H9 (cell line): ENCODE results near the gene TJP3. TPM values are rescaled to one million over a fixed set of nuclear protein-coding genes. Genes with fewer than 3 reads are reported as not detected.

ENCODE experiments used
- DNase-seq: peaks from one replicate; pipeline ENCODE4 v3.0.0-alpha.2; 2017
- H2AFZ ChIP-seq: one replicate; pipeline ENCODE4 v1.6.1; 2013; ENCODE audit warnings: mild to moderate bottlenecking, low read length, control low read depth, moderate library complexity
- H2AK5ac ChIP-seq: 2 replicates; pipeline ENCODE4 v1.6.1; 2013; ENCODE audit warnings: low read length, control low read depth, mixed read lengths; ENCODE audit not compliant: insufficient read length
- H2BK120ac ChIP-seq: one replicate; pipeline ENCODE4 v1.6.1; 2013; ENCODE audit warnings: low read depth, mild to moderate bottlenecking, low read length, control low read depth, inconsistent platforms; ENCODE audit not compliant: poor library complexity, severe bottlenecking
- H2BK12ac ChIP-seq: 2 replicates; pipeline ENCODE4 v1.6.1; 2013; ENCODE audit warnings: low read length, control low read depth, mixed read lengths, low read depth; ENCODE audit not compliant: insufficient read length
- H2BK15ac ChIP-seq: 2 replicates; pipeline ENCODE4 v1.6.1; 2013; ENCODE audit warnings: low read depth, low read length, control low read depth
- H2BK20ac ChIP-seq: one replicate; pipeline ENCODE4 v1.6.1; 2013; ENCODE audit warnings: low read depth, mild to moderate bottlenecking, low read length, control low read depth, inconsistent platforms; ENCODE audit not compliant: poor library complexity, severe bottlenecking
- H2BK5ac ChIP-seq: 2 replicates; pipeline ENCODE4 v1.6.1; 2013; ENCODE audit warnings: low read length, control low read depth, mixed read lengths; ENCODE audit not compliant: insufficient read length
- H3K14ac ChIP-seq: 2 replicates; pipeline ENCODE4 v1.6.1; 2013; ENCODE audit warnings: low read length, control low read depth; ENCODE audit not compliant: insufficient read depth
- H3K18ac ChIP-seq: 2 replicates; pipeline ENCODE4 v1.6.1; 2013; ENCODE audit warnings: low read depth, mild to moderate bottlenecking, mixed read lengths, low read length, control low read depth; ENCODE audit not compliant: insufficient read length
- H3K23ac ChIP-seq: 2 replicates; pipeline ENCODE4 v1.6.1; 2013; ENCODE audit warnings: low read length, control low read depth, mixed read lengths, low read depth; ENCODE audit not compliant: insufficient read length
- H3K23me2 ChIP-seq: 2 replicates; pipeline ENCODE4 v1.6.1; 2013; ENCODE audit warnings: low read depth, mild to moderate bottlenecking, mixed read lengths, low read length, control low read depth; ENCODE audit not compliant: insufficient read length, poor library complexity, severe bottlenecking
- H3K27ac ChIP-seq: 2 replicates; pipeline ENCODE4 v1.5.1; 2013; ENCODE audit warnings: low read length, control low read depth, mixed read lengths, low read depth; ENCODE audit not compliant: insufficient read length
- H3K27me3 ChIP-seq: 2 replicates; pipeline ENCODE4 v1.6.1; 2013; ENCODE audit warnings: low read length, control low read depth, inconsistent platforms; ENCODE audit not compliant: insufficient read depth
- H3K4ac ChIP-seq: 2 replicates; pipeline ENCODE4 v1.6.1; 2013; ENCODE audit warnings: low read depth, mild to moderate bottlenecking, control low read depth, inconsistent platforms, low read length, moderate library complexity
- H3K4me1 ChIP-seq: 2 replicates; pipeline ENCODE4 v1.6.1; 2013; ENCODE audit warnings: low read length, control low read depth, inconsistent platforms; ENCODE audit not compliant: insufficient read depth
- H3K4me2 ChIP-seq: 2 replicates; pipeline ENCODE4 v1.6.1; 2013; ENCODE audit warnings: low read length, control low read depth, mixed read lengths; ENCODE audit not compliant: insufficient read length, insufficient read depth
- H3K56ac ChIP-seq: 2 replicates; pipeline ENCODE4 v1.6.1; 2013; ENCODE audit warnings: low read depth, mild to moderate bottlenecking, mixed read lengths, low read length, control low read depth; ENCODE audit not compliant: insufficient read length
- H3K79me1 ChIP-seq: 2 replicates; pipeline ENCODE4 v1.6.1; 2013; ENCODE audit warnings: low read depth, mild to moderate bottlenecking, moderate library complexity, low read length, control low read depth, inconsistent platforms; ENCODE audit not compliant: insufficient read depth, poor library complexity, severe bottlenecking
- H3K79me2 ChIP-seq: 2 replicates; pipeline ENCODE4 v1.6.1; 2013; ENCODE audit warnings: low read length, control low read depth, inconsistent platforms; ENCODE audit not compliant: insufficient read depth
- H3K9ac ChIP-seq: 2 replicates; pipeline ENCODE4 v1.6.1; 2013; ENCODE audit warnings: low read length, control low read depth, mixed read lengths; ENCODE audit not compliant: insufficient read length; ENCODE audit errors: extremely low read depth
- H3K9me3 ChIP-seq: one replicate; pipeline ENCODE4 v1.6.1; 2013; ENCODE audit warnings: low read depth, low read length, inconsistent platforms; ENCODE audit not compliant: control insufficient read depth
- H3T11ph ChIP-seq: one replicate; pipeline ENCODE4 v1.6.1; 2013; ENCODE audit warnings: mild to moderate bottlenecking, low read length, control low read depth, inconsistent platforms
- H4K20me1 ChIP-seq: one replicate; pipeline ENCODE4 v1.6.1; 2013; ENCODE audit not compliant: control insufficient read depth, insufficient read length, insufficient read depth
- H4K5ac ChIP-seq: 2 replicates; pipeline ENCODE4 v1.6.1; 2013; ENCODE audit warnings: low read depth, mild to moderate bottlenecking, mixed read lengths, low read length, control low read depth; ENCODE audit not compliant: insufficient read length
- H4K8ac ChIP-seq: replicated peaks from 2 replicates; pipeline ENCODE4 v1.6.1; 2013; ENCODE audit warnings: low read length, control low read depth, mixed read lengths, low read depth; ENCODE audit not compliant: insufficient read length
- H4K91ac ChIP-seq: 2 replicates; pipeline ENCODE4 v1.6.1; 2013; ENCODE audit warnings: low read depth, mild to moderate bottlenecking, moderate library complexity, mixed read lengths, low read length, control low read depth; ENCODE audit not compliant: insufficient read length
- H3K27ac Mint-ChIP-seq, 3 experiments: 2 replicates in 2 of 3; 3 replicates in 1 of 3; pipeline ENCODE4 v1.8.0; 2020 to 2021; ENCODE audit warnings: mixed read lengths in 3 of 3, mild to moderate bottlenecking in 1 of 3, moderate library complexity in 1 of 3
- H3K27me3 Mint-ChIP-seq: 2 replicates; pipeline ENCODE4 v1.8.0; 2021; ENCODE audit warnings: low read depth, mild to moderate bottlenecking, moderate library complexity, mixed read lengths
- H3K36me3 Mint-ChIP-seq, 3 experiments: 2 replicates in 2 of 3; 3 replicates in 1 of 3; pipeline ENCODE4 v1.8.0; 2020 to 2021; ENCODE audit warnings: low read depth in 3 of 3, mixed read lengths in 3 of 3; ENCODE audit not compliant: insufficient read depth in 1 of 3
- H3K4me1 Mint-ChIP-seq, 2 experiments: 2 replicates each; pipeline ENCODE4 v1.8.0; 2020; ENCODE audit warnings: mixed read lengths in 2 of 2
- H3K4me3 Mint-ChIP-seq, 2 experiments: 2 replicates in 1 of 2; 3 replicates in 1 of 2; pipeline ENCODE4 v1.8.0; 2020 to 2021; ENCODE audit warnings: mild to moderate bottlenecking in 2 of 2, mixed read lengths in 2 of 2, moderate library complexity in 1 of 2
- H3K9me3 Mint-ChIP-seq, 2 experiments: 2 replicates in 1 of 2; 3 replicates in 1 of 2; pipeline ENCODE4 v1.8.0; 2020; ENCODE audit warnings: mild to moderate bottlenecking in 2 of 2, mixed read lengths in 2 of 2, moderate library complexity in 1 of 2
- WGBS: extraction: QIAGEN DNeasy Blood & Tissue Kit; methylation state at CpG from one replicate; pipeline ENCODE4 v1.1.7; 2013; ENCODE audit warnings: missing lambda C conversion rate, low lambda C conversion rate, mixed read lengths; ENCODE audit not compliant: insufficient read length; ENCODE audit errors: extremely low coverage; 5-methylcytosine and 5-hydroxymethylcytosine counted together
- total RNA-seq: library from RNA; stranded (reverse); gene quantifications from 2 replicates; pipeline ENCODE4 v1.2.1, GENCODE V29; 2021
- TF ChIP-seq, protein P1 (sequence below): fragments of 200-600 bp; sonication (generic); conservative IDR thresholded peaks from 3 replicates; pipeline ENCODE4 v1.8.0; 2021; ENCODE audit warnings: antibody characterized with exemption, mild to moderate bottlenecking

TJP3 gene
- total RNA-seq, 1 experiment from 2014 or later: 27.3 TPM

- no peak overlapping the region for H2AK5ac ChIP-seq
- Mint-ChIP-seq H3K9me3 (no peaks in the 10 kb centered on the region), H3K27ac (no peak overlapping the region), H3K27me3 (no peaks in the 10 kb centered on the region; the same call in 1 of the 2 replicates), H3K36me3 (peaks cover 0 to 45% (median 16%) of the 10 kb centered on the region in 3 experiments; a peak in 6 of 7 replicates), H3K4me3 (peak overlapping the region in 1 of 2 experiments; percentile 8; a peak in 2 of 5 replicates), H3K4me1 (no peaks in the 10 kb centered on the region; a peak in 1 of 4 replicates)
- no peak overlapping the region for H2AFZ ChIP-seq
- no peak overlapping the region for H3K56ac ChIP-seq
- H3K27ac ChIP-seq: no peak overlapping the region
- no peak overlapping the region for H3T11ph ChIP-seq
- H3K23me2 ChIP-seq: no peaks in the 10 kb centered on the region
- H3K4me1 ChIP-seq: no peaks in the 10 kb centered on the region
- H3K4me2 ChIP-seq: no peak overlapping the region
- TF ChIP-seq, protein P1, sequence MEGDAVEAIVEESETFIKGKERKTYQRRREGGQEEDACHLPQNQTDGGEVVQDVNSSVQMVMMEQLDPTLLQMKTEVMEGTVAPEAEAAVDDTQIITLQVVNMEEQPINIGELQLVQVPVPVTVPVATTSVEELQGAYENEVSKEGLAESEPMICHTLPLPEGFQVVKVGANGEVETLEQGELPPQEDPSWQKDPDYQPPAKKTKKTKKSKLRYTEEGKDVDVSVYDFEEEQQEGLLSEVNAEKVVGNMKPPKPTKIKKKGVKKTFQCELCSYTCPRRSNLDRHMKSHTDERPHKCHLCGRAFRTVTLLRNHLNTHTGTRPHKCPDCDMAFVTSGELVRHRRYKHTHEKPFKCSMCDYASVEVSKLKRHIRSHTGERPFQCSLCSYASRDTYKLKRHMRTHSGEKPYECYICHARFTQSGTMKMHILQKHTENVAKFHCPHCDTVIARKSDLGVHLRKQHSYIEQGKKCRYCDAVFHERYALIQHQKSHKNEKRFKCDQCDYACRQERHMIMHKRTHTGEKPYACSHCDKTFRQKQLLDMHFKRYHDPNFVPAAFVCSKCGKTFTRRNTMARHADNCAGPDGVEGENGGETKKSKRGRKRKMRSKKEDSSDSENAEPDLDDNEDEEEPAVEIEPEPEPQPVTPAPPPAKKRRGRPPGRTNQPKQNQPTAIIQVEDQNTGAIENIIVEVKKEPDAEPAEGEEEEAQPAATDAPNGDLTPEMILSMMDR: no peak
- no peak for DNase-seq
- H3K18ac ChIP-seq: no peak overlapping the region
- no peak overlapping the region for H2BK15ac ChIP-seq
- H3K9me3 ChIP-seq: no peaks in the 10 kb centered on the region
- H2BK20ac ChIP-seq: no peak overlapping the region
- H4K91ac ChIP-seq: no peak overlapping the region
- no peak overlapping the region for H3K9ac ChIP-seq
- H3K79me2 ChIP-seq: no peaks in the 10 kb centered on the region
- H4K20me1 ChIP-seq: no peaks in the 10 kb centered on the region
- H3K23ac ChIP-seq: no peak overlapping the region
- H3K27me3 ChIP-seq: no peaks in the 10 kb centered on the region
- no peak overlapping the region for H3K14ac ChIP-seq
- H4K8ac ChIP-seq: no peak overlapping the region
- no peak overlapping the region for H3K4ac ChIP-seq
- no peak overlapping the region for H2BK5ac ChIP-seq
- H4K5ac ChIP-seq: no peak overlapping the region
- no CpG with 5 or more reads among the region's 21 CpGs for WGBS
- no peak overlapping the region for H2BK12ac ChIP-seq
- H3K79me1 ChIP-seq: no peaks in the 10 kb centered on the region
- H2BK120ac ChIP-seq: no peak overlapping the region
Observed at GRCh38 chr19:3736106-3736724, 28.0 kb downstream of the TJP3 start.
